CD4-positive, alpha-beta T cell treated with Interleukin-6 for 4 hours (primary cell): ENCODE measurements around the gene RAB7A.

ENCODE experiments used
- DNase-seq: peaks from one replicate; pipeline ENCODE4 v3.0.0-alpha.2; 2020; ENCODE audit warnings: mixed read lengths

RAB7A gene

DNA sequence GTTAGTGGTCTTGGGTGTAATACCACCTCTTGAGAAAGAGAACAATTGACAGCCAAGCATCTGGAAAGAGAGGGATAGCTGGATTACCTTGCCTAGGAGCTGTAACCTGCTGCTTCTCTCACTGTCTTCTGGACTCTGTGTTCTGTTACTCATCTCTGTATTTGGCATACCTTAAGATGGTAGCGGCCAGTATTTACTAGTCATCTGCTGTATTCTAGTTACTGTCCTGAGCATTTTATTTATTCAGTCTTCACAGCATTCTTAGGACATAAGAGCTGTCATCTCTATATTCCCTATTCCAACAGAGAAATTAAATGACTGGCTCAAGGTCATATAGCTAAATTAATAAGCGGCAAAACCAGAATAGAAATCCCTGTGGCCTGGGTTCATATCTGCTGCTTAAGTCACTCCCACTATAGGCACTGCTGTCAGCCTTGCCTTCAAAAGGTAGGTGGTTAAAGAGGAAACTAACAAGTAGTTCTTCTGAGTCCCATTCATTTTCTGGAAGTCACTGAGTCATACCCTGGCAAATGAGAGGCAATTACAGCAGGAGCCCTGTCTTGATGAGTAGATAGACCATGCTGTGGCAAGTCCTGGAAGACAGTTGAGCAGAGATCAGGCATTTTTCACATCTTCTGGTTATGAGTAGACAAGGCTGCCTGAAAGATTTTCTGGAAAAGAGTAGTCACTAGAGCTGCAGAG, 68.2 kb downstream of the RAB7A start:
- DNase-seq, result peak; percentile 55

DNA sequence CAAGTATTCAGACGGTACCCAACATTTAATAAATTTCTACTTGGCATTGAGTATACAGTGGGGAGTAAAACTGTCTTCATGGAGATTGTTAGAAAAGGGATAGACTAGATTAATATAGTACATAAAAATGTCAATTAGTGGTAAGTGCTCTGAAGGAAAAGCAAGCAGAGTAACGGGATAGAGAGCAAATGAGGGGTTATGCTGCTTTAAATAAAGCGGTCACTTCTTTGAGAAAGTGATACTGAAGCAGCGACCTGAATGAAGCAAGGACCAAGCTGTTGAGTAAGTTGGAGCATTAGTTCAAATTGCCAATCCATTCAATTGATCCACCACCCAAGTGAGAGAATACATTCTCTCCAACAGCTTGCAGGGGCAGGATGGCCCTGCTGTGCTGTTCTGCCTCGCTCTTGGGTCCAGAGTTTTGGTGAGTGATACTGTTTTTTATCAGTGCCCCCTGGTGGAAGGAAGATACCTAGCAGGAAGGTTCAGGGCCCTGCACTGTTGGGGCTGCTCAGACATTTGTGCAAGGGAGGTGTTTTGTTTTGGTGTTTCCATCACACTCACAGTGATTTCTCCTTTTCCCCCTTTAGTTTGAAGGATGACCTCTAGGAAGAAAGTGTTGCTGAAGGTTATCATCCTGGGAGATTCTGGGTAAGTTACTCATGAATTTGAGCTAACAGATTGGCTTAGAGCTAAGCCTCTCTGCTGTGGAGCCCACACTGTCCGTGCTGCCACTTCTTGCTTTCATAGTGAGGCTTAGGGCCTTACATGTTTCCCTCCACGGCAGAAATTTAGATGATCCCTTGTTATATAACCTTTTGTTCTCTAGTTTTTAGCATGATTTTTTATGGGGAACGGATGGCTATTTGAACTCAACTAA, 69.0 kb downstream of the RAB7A start:
- peak; percentile 73 for DNase-seq

DNA sequence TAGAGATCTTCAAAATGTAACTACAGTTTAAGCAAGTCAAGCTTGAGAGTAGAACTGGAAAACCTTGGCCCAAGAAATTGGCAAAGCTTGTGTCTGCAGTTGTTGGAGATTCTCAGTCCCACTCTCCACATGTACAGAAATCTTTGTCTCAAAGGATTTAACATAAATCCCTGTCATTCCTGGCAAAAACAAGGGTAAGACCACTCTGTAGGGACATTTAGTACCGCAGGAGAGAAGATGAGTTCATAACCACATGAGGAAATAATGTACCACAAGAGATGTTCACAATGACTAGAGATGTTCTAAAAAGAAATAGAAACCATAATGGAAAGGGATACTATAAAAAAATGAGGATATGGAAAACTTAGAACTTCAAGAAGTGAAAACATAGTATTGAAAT, 73.7 kb downstream of the RAB7A start:
- DNase-seq, result no peak

DNA sequence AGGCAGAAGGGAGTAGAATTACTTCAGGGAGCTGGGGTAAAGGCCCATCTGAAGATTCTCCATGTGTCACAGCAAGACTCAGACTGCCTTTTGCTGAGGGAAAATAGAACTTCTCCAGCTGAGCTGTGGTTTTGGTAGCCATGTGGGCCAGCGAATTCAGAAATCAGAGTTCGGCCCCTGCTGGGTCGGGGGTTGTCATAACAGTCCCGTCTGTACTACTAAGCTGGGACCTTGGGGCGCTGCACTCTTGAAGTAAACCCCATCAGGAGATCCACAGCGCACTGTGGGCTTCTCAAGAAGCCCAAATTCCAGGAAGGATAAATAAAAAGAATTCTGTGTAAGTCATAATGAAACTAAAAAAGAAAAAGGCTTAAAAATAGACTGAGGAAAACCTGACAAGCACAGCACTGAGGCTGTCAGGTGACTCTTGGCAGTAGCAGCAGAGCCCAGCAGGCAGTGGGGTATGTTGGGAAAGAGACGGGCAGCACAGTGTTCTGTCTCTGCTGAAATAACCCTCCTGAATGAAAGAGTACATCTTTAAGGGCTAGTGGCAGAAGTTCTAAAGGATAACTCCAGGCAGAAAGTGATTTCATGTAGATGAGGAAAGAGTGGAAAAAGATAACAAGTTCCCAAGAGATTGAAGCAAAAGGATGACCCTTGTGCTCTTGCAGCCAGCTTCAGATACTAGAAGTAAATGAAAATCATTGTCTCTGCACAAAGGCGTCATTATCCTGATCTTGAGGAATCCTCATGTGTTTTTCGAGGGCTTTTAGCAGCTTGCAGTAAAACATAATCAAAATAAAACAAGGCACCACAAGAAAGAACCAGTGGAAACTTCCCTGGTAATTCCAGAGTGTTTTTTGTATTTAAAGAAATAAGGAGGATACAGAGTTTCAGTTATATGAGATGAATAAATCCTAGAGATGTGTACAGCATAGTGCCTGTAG, 74.5 kb downstream of the RAB7A start:
- no peak for DNase-seq

DNA sequence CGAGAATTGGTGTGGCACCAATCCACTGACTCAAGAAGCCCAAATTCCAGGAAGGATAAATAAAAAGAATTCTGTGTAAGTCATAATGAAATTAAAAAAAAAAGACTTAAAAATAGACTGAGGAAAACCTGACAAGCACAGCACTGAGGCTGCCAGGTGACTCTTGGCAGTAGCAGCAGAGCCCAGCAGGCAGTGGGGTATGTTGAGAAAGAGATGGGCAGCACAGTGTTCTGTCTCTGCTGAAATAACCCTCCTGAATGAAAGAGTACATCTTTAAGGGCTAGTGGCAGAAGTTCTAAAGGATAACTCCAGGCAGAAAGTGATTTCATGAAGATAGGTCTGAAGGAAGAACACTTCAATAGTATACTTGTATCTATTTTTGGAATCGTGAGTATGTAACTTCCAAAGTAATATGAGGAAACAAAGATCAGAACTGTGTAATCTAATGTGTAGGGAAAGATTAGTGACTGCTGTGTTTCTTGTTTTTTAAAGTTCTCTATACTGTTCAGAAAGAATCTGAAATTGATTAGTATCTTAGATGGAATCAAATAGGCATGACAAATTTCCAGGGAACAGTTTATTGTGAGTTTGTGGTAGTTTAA, 75.9 kb downstream of the RAB7A start:
- DNase-seq, result no peak

DNA sequence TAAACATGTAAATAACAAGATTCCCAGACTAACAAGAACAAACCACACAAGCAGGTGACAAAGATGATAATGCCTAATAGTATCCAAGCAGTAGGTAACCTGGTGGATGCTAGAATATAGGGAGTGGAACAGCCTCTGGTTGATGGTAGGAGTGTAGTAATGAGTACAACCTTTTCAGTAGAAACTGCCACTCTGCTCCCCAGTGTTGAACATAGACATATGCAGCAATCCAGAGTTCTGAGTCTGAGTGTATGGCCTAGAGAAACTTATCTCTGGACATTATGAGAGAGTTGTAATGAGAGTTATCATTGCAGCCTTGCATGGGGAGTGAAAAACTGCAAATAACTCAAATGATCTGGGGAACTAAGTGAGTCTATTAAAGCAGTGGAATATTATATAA, 77.3 kb downstream of the RAB7A start:
- no peak for DNase-seq

DNA sequence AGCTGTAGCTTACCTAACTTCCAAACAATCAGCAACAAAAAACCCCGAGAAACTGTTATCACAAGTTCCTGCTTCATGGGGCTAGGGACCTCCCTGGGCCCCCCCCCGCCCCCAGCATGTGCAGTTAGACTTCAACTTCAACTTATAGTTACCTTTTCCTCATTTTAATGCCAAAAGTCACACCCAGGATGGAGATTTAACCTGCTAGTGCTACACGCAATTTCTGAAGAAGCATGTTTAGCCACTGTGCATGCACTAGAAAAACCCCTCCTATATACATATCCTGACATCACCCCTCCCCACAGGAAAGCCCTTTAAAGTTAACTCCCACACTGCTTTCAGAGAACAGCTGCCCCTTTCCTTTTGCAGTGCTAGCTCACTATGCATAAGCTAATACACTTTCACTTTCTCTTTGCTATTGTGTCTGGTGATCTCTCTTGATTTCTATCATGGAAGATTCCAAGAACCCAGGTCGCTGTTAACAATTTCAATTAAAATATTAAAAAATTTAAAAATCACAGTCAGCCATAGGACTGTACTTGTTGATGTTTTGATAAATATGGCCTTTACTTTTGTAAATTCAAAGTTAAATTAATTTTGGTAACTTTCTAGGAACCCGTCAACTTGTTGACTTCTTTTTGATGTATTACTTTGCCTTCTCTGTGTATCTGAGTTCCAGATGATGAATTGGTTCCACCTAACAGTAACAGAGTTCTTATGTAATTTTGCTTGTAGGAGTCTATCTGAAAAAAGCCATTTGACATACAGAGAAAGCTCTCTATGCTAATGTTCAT, 78.2 kb downstream of the RAB7A start:
- DNase-seq, result peak; percentile 66

DNA sequence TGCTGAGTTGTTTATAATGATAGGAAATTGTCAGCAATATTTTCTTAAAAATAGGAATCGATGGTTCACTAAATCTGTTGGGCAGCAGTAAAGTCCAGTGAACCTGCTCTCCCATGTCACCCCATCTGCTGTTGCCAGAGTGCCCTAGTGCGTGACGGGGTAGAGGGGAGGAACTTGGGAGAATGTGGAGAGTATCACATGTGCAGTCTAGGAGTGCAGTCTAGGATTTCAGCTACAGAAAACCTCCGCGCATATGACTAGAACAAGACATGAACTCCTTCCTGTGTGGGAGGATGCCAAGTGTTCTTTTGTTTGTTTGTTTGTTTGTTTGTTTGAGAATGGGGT, 78.8 kb downstream of the RAB7A start:
- DNase-seq, result no peak

DNA sequence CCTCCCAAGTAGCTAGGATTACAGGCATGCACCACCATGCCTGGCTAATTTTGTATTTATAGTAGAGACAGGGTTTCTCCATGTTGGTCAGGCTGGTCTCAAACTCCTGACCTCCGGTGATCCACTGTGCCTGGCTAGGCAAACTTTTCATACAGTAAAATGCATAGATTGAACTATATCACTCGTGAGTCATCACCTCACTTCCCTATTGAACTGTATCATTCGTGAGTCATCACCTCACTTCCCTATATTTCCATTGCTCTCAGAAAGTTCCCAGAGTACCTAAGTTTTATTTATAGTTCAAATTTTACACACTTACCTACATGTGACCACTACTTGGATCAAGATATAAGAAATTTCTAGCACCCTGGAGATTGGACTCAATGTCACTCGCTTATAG, 79.8 kb downstream of the RAB7A start:
- DNase-seq, result no peak

DNA sequence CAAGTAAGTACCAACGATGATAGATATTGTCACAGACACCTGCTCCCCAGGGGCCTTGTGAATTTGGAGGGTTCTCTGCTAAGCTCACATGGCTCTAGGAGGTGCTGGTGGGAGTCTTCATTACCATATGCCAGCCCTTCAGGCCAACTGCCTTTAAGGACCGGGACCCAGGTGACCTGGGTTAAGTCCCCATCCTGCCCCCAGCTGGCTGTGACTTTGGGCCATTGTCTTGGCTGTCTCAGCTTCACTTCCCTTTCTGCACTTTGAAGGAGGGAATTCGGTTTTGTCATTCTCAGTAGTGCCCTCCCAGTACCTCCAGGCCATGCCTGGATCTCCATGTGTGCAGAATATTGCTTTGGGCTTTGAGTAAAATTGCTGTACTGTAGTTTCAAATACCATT, 80.6 kb downstream of the RAB7A start:
- DNase-seq, result no peak

DNA sequence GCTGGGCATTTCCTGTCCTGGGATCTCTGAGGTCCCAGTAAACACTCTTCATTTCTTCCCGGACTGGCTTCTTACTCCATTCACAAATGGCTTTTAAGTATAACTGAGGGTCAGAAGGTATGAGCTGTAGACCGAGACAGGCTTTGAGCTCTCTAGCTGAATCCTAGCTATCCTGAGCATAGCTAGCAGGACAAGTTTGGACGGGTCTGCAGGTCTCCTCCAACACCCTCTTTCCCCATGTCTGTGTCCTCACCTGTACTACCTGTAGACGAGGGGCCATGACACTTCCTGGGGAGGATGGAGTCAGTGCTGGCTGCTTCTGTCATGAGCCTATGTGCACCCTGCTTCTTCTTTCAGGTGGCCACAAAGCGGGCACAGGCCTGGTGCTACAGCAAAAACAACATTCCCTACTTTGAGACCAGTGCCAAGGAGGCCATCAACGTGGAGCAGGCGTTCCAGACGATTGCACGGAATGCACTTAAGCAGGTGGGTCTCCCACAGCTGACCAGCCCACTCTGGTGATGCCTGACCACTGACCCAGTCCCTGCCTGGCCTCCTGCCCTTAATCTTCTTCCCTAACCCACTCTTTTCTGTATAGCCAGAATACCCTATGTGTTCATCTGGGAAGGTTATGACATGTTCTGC, 81.3 kb downstream of the RAB7A start:
- no peak for DNase-seq

DNA sequence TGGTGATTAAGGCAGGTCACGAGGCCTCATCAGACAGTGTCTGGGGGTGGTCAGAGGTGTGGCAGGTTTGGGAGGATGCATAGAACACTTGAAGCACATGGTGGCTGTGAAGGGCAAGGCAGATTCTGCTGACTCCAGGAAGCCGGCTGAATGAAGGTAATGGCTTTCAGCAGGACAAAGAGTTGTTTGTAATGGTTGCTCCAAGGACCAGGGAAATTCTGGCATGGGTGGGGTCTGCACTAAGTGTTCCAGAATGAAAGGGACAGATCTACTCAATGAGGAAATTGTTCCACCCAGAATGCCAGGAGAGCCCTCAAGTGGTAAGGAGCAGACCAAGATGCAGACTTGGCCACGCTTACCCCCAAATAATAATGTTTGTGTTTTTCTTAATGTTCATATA, 82.7 kb downstream of the RAB7A start:
- DNase-seq, result no peak

DNA sequence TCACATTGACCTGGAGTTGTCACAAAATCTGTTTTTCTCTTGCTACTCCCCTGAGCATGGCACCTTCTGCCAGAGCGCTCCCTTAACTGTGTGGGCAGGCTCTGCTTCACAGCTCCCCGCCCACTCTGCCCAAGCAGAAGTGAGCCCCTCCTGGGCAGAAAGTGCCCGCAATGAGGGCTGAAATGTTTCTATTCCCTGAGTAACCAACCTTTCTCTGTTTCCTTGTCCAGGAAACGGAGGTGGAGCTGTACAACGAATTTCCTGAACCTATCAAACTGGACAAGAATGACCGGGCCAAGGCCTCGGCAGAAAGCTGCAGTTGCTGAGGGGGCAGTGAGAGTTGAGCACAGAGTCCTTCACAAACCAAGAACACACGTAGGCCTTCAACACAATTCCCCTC, 87.1 kb downstream of the RAB7A start:
- DNase-seq, result no peak

DNA sequence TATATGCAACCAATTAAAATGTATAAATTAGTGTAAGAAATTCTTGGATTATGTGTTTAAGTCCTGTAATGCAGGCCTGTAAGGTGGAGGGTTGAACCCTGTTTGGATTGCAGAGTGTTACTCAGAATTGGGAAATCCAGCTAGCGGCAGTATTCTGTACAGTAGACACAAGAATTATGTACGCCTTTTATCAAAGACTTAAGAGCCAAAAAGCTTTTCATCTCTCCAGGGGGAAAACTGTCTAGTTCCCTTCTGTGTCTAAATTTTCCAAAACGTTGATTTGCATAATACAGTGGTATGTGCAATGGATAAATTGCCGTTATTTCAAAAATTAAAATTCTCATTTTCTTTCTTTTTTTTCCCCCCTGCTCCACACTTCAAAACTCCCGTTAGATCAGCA, 88.1 kb downstream of the RAB7A start:
- DNase-seq, result no peak

DNA sequence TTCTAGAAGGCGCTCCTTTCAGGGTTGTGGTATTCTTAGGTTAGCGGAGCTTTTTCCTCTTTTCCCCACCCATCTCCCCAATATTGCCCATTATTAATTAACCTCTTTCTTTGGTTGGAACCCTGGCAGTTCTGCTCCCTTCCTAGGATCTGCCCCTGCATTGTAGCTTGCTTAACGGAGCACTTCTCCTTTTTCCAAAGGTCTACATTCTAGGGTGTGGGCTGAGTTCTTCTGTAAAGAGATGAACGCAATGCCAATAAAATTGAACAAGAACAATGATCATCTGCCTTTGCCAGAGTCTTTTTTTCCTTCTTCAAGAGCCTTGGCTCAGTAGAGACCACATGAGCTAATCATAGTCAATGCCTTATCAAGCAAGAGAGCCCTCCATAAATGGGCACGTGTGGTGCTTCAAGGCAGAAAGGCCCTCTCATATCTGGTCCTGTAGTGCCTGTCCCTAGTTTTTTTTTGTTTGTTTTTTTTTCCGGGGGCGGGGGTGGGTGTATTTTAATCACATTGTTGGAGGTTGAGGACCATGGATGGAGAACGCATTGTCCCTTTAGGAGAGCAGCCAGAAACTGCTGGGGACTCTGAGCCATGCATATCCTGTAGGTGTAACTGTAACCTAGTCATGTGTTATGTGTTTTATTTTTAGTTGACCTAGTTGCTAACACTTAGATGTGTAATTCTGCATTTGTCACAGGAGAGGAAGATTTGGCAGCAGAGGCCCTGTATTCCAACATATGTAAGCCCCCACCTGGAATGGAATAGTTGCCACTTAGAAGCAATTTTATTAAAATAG, 88.7 kb downstream of the RAB7A start:
- no peak for DNase-seq

DNA sequence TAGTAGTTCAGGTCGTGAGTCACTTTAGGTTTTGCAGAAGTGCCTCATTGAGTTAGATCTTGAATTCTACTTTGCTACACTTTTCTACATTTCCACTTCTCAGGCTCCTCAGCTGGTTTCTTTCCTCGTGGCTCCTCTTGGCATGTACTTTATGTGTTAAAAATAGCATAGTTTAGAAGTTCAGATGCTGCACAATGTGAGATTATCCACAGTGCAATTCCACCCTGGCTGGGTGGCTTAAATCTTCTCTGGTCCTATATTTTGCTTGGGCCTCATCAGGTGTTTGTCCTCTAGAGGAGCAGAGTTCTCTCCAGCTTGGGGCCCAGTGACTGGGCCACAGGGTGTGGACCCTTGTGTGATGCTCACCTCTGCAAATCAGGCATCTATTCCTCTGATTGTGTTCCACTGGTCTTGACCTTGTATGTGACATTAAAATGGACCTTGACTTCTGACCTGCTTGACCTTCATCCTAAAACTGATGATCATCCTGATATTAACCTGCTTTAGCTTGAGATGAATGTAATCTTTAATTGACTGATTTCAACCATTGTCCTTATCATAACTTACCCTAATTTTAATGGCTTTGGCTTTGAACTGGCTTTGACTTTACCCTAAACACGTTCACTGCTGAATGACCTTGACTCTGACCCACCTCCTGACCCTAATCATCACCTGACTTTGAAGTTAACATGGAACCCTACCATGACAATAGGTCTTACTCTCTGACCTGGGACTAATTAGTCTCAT, 89.5 kb downstream of the RAB7A start:
- no peak for DNase-seq

DNA sequence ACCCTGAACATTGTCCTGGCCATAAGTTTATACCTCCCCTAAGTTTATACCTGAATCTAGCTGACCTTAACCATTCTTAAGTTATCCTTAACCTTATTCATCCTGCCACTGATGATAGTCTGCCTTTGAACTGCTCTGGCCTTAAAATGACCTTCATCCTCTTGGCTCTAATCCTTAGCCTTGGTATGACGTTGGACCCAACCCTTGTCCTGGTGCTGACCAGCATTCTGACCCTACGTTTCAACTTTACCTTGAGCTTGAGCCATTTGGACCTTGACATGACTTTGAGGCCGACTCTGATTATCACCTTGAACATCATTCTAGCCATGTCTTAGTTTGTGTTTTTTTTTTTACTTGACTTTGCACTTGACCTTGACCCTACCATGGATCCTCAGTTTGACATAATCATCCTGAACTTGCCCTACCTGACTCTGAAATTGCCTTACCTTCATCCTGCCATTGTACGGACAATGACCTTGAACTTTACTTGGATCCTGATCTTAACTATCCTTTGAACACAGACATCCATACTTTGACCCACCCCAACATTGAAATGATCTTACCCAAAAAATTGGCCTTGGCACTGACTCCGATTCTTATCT, 92.3 kb downstream of the RAB7A start:
- DNase-seq, result no peak

DNA sequence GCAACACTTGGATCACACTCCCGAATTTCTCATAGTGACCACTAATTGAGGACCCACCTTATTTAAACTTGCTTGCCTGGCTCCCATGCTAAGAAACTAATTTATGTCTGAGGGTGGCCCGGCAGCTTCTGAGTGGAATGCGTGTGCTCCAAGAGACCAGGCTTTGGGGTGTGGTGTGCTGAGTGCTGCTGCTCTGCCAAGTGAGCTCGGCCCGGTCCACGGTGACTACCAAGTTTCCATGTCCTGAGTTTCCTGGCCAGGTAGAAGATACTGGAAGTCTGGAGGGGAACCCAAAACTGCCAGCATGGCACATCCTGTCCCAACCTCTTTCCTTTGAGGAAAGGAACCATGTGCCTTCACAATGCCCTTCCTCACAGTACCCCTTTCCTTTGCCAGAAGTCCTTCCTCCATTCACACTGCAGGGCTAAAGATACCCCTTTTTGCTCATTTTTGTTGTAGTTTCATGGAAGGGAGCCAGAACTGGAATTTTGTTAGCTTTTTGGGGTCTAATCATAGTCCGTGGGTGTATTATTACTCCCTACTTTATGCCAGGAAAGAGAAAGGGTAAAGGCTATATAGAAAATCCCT, 94.4 kb downstream of the RAB7A start:
- no peak for DNase-seq

DNA sequence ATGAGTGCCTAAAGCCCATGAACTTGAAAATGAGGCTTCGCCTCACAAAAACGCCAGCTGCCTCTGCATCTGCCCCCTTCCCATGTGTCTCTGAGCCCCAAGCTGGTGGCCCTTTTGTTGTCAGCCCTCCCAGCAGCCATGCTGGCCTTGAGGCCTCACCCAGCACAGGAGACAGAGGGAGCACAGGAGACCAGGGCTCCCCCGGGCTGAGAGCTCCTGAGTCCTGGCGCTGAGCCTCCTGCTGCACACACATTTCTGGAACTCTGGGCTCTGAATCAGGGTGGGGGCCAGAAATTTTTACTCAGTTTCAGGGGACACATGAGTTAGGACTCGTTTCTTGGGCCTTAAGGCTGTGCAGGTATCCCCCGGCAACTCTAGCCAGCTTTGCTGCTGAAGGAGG, 97.0 kb downstream of the RAB7A start:
- DNase-seq, result no peak
